ENCODE data around the gene SLAMF7.
"Not testable (repeated sequence)": the region's sequence is repeated elsewhere in the genome, so short reads cannot be mapped to it uniquely, and the experiment has no call there.

SLAMF7 gene

DNA sequence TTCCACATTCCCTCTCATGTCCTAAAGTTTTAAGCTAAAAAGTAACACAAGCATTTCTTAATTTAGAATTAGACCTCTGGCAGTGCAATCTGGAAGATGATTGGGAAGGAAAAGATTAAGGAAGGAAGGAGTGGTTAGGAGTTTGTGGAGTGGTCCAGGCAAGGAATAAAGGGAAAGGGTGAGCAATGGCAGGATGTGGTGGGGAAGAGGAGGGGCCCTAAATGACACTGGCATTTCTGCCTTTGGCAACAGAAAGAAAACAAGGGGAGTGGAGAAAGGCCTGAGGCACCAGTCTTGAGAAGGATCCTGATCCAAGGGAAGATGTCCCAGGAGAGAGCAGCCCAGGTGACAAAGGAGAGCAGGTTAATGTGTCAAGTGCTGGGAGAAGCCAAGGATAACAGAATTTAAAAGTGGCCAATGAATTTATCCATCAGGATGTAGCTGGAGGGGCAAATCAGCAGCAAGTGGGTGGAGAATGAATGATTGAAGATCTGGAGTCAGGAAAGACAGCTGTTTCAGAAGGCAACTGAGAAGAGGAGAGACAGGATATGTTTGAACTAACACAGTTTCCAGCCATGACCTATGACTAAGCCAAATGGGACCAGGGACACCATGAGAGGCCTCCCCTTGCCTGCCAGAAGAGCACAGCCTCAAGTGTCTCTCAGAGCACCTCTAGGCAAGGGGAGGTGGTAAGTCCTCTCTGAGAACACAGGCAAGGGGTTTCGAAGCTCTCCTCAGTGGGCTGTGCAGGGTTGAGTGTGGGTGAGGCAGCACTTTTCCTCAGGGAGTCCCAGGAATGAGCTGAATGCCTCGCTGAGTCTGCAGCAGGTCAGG is 36.1 kb downstream of the SLAMF7 start:
- no peak for DNase-seq (ENCODE audit: low read depth)

- DNase-seq (ENCODE audit: low read depth) = no peak
These were observed 37.1 kb downstream of the SLAMF7 start for GRCh38 chr1:160776178-160776577.

DNA sequence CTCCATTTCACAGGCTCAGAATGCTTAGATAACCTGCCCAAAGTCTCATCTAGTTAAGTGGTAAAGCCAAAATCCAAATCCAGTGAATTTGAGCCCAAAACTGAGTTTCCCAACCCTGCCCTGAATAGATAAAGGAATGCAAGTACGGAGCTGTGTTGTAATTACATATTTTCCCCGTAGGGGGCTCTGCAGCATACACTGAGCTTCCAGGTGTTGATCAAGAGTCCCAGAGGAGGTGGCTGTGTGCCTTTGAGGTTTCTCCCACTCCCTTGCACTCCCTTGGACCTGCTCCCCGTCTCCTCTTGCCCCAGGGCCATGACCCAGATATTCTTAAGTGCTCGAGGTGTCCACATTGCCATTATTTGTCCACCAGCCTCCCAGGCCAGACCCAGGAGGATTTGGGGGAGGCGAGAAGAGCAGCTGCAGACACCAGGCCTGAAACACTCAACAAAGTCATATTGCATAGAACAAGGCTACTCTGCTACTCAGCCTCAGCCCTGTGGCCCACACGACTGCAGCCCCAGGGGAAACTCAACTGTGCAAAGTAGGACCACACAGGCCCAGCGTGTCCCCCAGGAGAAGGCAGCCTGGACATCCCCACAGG is 38.5 kb downstream of the SLAMF7 start:
- peak; percentile 33 for DNase-seq (ENCODE audit: low read depth)

DNA sequence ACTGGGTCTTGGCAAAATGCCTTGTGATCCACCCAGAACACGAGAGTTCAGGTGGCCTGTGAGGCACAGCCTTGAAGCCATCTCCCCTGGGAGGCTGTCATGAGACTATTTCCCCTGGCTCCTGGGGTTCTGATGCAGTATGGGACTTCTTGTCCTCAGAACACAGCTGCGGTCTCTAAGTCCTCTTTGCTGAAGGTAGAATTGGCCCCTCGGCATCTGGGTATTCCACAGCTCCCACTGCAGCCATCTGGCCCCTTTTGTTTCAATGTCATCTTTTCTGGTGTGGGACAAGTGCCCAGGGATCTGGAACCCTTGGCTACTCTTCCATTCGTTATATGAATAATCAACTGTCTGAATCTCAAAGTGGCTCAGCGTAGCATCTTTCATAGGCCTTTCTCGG is 39.9 kb downstream of the SLAMF7 start:
- DNase-seq (ENCODE audit: low read depth) = no peak

DNA sequence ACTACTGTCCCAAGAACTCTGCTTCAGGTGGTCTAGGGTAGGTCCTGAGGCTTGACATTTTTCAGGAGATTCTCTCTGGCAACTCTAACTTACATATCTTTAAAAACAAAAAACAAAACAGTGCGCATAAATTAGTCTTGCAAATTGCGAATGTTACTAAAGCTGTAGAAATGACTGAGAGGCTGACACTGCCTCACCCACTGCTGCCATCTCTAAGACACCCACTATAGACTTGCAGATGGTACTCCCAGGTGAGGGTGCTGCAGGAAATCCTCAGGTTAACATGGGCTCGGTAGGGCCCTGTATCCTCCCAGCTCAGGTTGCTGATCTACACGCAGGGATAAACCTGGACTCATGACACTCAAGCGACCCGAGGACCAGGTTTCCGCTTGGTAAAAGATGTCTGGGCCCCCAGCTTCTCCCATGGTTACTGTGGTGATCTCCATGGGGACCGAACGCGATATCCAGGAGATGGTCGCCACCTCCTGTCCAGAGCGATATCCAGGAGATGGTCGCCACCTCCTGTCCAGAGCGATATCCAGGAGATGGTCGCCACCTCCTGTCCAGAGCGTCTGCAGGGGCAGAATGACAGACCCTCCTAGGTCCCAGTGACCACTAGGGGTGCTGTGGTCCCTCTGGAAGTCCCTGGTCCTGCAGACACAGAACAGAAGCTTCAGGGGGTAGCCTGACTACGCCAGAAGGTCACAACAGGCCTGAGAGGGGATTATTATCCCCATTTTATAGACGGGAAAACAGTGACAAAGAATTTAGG is 40.8 kb downstream of the SLAMF7 start:
- no peak for DNase-seq (ENCODE audit: low read depth)

DNA sequence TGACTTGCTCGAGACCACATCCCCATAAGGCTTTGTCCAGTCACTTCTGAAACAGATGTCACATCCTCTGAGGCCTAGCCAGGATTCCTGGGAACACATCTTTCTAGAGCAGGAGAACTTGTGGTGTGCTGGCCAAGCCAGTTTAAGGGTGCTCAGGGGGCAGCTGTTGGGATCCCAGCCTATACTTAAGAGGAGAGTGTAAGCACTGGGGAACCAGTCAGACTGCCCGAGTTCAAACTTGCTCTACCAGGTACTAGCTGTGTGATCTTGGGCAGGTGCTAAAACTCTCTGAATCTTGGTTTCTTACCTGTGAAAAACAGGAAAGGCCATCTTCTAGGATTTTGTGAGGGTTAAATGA is 41.3 kb downstream of the SLAMF7 start:
- no peak for DNase-seq (ENCODE audit: low read depth)

DNA sequence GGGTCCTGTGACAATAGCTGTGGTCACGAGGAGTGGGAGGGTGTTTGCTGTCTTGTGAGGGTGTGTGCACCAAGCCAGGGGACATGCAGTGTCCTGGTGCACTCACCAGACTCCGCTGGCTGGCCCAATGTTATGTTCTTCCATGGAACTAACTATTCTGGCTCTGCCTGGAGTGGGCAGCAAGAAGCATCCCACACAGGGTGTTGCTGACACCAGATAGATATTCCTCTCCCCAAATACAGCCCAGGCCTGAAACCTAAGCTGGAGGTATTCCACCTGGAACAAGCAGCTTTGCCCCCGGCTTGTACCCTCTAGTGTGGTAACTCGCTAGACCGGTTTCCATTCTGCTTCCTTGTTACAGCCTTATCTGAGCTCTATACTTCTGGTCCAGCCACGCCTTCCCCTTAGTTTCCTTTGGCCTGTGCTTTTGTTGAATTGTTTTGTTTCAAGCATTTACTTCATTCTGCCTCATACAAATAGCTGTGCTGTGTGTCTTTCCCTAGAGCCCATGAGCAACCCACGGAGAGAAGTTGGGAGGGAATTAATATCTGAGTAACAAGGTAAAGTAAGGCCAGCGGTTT is 42.2 kb downstream of the SLAMF7 start:
- no peak for DNase-seq (ENCODE audit: low read depth)

DNA sequence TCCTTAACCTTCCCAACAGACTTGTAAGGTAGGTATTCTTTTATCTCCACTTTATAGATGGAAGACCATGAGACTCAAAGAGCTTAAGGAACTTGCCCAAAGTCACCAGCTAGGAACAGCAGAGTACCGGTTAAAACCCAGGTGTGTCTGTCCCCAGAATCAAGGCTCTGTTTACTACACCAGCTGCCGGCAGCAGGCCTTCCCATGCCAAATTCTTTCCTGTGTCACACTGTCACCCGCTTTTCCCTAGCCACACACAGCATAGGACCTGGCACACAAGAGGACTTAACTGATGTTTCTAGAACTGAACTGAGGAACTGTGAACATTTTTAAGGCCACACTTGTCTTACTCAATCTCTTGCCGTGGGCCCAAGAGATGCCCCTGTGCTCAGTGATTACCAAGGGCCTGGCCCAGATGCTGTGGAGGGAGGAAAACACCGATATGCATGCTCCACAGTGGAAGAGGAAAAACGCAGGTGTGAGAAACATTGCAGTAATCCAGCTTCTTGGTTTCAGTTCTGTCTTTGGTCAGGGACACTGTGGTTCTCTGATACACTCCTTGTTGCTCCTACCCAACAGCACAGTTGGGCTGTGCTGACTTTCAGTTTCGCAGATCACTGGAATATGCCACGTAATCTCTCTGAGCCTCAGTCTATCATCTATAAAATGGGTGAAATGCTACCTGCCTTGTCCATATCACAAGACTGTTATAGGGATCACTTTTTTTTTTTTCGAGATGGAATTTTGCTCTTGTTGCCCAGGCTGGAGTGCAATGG is 43.1 kb downstream of the SLAMF7 start:
- no peak for DNase-seq (ENCODE audit: low read depth)

DNA sequence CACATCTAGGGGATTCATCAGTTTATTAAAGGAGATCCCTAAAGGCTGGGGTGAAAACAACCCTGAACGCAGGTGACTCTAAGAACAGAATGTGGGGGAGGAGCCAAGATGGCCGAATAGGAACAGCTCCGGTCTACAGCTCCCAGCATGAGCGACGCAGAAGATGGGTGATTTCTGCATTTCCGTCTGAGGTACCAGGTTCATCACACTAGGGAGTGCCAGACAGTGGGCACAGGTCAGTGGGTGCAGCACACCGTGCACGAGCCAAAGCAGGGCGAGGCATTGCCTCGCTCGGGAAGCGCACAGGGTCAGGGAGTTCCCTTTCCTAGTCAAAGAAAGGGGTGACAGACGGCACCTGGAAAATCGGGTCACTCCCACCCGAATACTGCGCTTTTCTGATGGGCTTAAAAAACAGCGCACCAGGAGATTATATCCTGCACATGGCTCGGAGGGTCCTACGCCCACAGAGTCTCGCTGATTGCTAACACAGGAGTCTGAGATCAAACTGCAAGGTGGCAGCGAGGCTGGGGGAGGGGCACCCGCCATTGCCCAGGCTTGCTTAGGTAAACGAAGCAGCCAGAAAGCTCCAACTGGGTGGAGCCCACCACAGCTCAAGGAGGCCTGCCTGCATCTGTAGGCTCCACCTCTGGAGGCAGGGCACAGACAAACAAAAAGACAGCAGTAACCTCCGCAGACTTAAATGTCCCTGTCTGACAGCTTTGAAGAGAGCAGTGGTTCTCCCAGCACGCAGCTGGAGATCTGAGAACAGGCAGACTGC is 44.1 kb downstream of the SLAMF7 start:
- DNase-seq (ENCODE audit: low read depth) = not testable (repeated sequence)

DNA sequence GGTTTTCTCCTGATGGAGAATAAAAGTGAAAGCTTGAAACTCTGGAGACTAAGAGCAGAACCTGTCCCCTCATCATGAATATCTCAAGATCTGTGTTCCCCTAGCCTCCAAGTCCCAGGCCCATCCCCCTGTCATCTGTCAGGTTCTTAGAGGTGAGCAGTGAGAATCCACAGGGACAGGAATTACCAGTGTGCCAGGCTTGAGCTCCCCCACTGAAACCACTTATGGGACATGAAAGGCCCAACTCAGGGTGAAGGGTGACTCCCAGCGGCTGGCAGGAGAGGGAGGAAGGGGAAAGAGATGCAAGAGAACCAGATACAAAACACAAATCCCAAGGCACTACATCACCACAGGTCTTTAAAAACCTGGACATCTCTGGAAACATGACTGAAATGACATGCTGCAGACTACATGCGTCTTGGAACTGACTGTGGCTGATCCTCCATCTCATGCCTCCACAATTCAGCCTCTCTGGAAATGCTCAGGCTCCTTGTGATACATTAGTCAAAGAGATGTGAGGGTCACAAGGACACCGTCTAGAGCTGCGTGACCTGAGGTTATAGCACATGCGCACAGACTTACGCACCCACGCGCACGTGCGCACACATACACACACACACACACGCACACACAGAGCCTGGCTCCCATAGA is 50.1 kb downstream of the SLAMF7 start:
- DNase-seq (ENCODE audit: low read depth) = no peak

GRCh38 chr1:160789702-160790611 is 50.9 kb downstream of the SLAMF7 start:
- DNase-seq (ENCODE audit: low read depth) = no peak

DNA sequence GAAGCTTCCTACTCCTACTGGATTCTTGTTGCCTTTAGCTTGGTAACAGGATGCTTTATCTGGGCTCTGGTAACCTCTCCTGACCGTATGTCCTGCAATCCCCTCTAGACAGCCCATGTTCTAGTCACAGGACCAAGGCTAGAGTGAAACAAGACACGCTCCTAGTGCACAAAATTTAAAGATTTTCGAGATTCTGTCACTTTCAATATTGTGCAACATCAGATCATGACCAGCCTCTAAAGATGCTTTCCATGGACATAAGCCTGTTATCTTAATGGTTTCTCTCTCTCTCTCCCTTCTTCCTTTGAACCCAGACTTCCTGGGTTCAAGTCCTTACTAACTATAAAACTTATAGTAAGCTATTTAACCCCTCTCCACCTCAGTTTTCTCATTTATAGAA is 55.3 kb downstream of the SLAMF7 start:
- no peak for DNase-seq (ENCODE audit: low read depth)

DNA sequence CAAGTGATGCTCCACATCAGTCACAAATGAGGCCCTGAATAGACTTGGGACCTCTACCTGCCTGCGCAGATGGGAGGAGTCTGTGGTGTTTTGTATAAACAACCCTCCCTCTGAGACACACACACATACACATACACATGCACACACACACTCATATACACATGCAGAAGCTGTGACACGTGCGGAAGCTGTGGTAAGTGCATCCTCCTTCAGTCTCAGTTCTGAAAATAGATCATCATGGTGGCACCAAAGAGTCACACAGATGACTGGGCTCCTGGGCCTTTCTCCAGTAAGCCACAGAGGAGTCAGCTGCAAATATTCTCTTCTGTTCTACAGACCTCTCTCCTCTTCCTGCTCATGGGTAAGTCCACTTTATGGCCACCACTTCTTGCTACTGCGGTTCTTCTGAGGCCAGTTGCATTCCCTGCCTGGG is 56.9 kb downstream of the SLAMF7 start, which contains the start of gene LY9:
Gene LY9 (plus strand): TSS at position 224 of the 433 bp plus-strand sequence. CDS start 14 bp downstream, at position 238.
- peak; percentile 77 for DNase-seq (ENCODE audit: low read depth)

DNA sequence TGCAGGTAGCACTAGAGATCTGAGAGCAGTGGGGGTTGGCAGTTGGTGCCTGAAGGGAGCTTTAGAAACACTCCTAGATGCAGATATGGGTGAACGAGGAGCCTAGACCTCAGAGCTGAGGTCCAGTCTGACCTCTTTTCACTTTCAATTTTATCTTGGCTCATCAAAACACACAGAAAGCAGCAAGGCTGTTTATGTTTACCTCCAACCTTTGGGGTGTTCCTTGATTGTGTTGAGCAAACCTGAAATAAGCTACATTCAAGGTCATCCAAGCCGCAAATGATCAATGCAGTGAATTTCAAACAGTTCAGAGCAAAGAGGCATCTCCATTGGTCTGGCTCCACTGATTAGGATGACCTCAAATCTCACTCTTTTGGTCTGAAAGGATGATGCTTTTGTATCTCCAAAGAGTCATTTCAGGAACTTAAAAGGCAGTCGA is 58.2 kb downstream of the SLAMF7 start:
- no peak for DNase-seq (ENCODE audit: low read depth)

GRCh38 chr1:160797861-160798273 is 58.8 kb downstream of the SLAMF7 start:
- no peak for DNase-seq (ENCODE audit: low read depth)

- DNase-seq (ENCODE audit: low read depth) = no peak
These were observed 59.4 kb downstream of the SLAMF7 start for GRCh38 chr1:160798439-160798838.

- no peak for DNase-seq (ENCODE audit: low read depth)
These were observed 60.6 kb downstream of the SLAMF7 start for GRCh38 chr1:160799641-160800040.

GRCh38 chr1:160800142-160800541 is 61.1 kb downstream of the SLAMF7 start:
- DNase-seq (ENCODE audit: low read depth) = no peak
